Stomach (tissue), 9 donors: Measurements from ENCODE around the gene ERBIN. TPM values are rescaled to one million over a fixed set of nuclear protein-coding genes. Genes with fewer than 3 reads are reported as not detected.

Source experiments
- DNase-seq, 2 donors: peaks; one replicate each; pipeline versions ENCODE4 v3.0.0 to v3.0.0-alpha.2; 2013 to 2019
- H3K27ac ChIP-seq, 5 donors: fragments of 200-600 bp in 4 of 5; sonication (generic) in 4 of 5; one replicate each; pipeline ENCODE4 v1.5.1; 2013 to 2019; ENCODE audit warnings: mild to moderate bottlenecking in 1 of 5, moderate library complexity in 1 of 5
- H3K27me3 ChIP-seq, 3 donors: fragments of 200-600 bp; sonication (generic); one replicate each; pipeline ENCODE4 v1.5.1; 2017 to 2019; ENCODE audit warnings: mixed run types in 1 of 3
- H3K36me3 ChIP-seq, 4 donors: fragments of 200-600 bp; sonication (generic); 1 replicate in 3 of 4; 2 replicates in 1 of 4; pipeline ENCODE4 v1.5.1; 2016 to 2019
- H3K4me1 ChIP-seq, 4 donors: fragments of 200-600 bp; sonication (generic); one replicate each; pipeline ENCODE4 v1.5.1; 2016 to 2019
- H3K4me3 ChIP-seq, 4 donors: fragments of 200-600 bp; sonication (generic) in 3 of 4; one replicate each; pipeline ENCODE4 v1.5.1; 2016 to 2019; ENCODE audit warnings: mild to moderate bottlenecking in 1 of 4
- H3K9me3 ChIP-seq, 4 donors: fragments of 200-600 bp; sonication (generic); one replicate each; pipeline ENCODE4 v1.5.1; 2016 to 2019
- CTCF ChIP-seq, 7 experiments: fragments of 450-650 bp in 4 of 7; fragments of 200-600 bp in 3 of 7; sonication (generic) in 3 of 7; IDR thresholded peaks; one replicate each; pipeline ENCODE4 v1.5.1; 2016 to 2019; ENCODE audit warnings: antibody characterized with exemption in 7 of 7, control low read depth in 2 of 7, mild to moderate bottlenecking in 1 of 7
- EP300 ChIP-seq: sonication (generic); formaldehyde crosslinking; IDR thresholded peaks from one replicate; pipeline ENCODE4 v1.6.1; 2017; ENCODE audit warnings: antibody characterized with exemption
- POLR2A ChIP-seq, 4 donors: fragments of 450-650 bp; IDR thresholded peaks; one replicate each; pipeline ENCODE4 v1.6.1; 2016; ENCODE audit warnings: antibody characterized with exemption in 4 of 4, control low read depth in 2 of 4, mild to moderate bottlenecking in 1 of 4, moderate library complexity in 1 of 4
- POLR2AphosphoS5 ChIP-seq, 3 donors: sonication (generic); formaldehyde crosslinking; IDR thresholded peaks; one replicate each; pipeline ENCODE4 v1.6.1; 2016; ENCODE audit warnings: antibody characterized with exemption in 3 of 3
- WGBS, 5 donors: extraction: QIAGEN DNeasy Blood & Tissue Kit in 3 of 5; methylation state at CpG; one replicate each; pipeline versions ENCODE4 v1.1.5 to v1.1.7; 2013 to 2018; 5-methylcytosine and 5-hydroxymethylcytosine counted together
- intact Hi-C: fragments of 100-400 bp; cut with DNase I; formaldehyde crosslinking; loops from one replicate; pipeline ENCODE4 v1.15.1; 2023; ENCODE audit warnings: low total_unique reads
- polyA plus RNA-seq, 3 donors: library from polyadenylated mRNA; stranded (reverse); fragments of 200-250 nt; gene quantifications; one replicate each; pipeline ENCODE4 v1.2.3, GENCODE V29; 2013
- small RNA-seq, 4 donors: library from RNA; depleted of rRNA; stranded (forward); fragments of <200 nt; gene quantifications; one replicate each; pipeline ENCODE3, GENCODE V24; 2016
- total RNA-seq, 5 donors: library from RNA; depleted of rRNA; stranded (reverse); fragments of >200 nt; gene quantifications; one replicate each; pipeline versions ENCODE4 v1.1.0 to v1.2.3, GENCODE V29; 2014 to 2016
- donor health status: healthy with polysubstance abuse.
- donor health status: Bipolar disorder and iron deficiency.
- donor health status: healthy.

ERBIN gene
- total and polyA plus RNA-seq, 8 donors, result 10.3 to 207 (median 37.2) TPM

GRCh38 chr5:66118304-66118703, 191.9 kb downstream of the ERBIN start:
- TF ChIP-seq POLR2A (IDR thresholded peaks at IDR 0.05) (no peak), CTCF (IDR thresholded peaks at IDR 0.05) (no peak), POLR2AphosphoS5 (IDR thresholded peaks at IDR 0.05) (no peak), EP300 (no peak)
- DNase-seq, result no peak
- no peaks in the 10 kb centered on the region for H3K4me1 ChIP-seq
- intact Hi-C loops, result no loop called here
- H3K27me3 ChIP-seq, result no peaks in the 10 kb centered on the region
- H3K9me3 ChIP-seq, result peaks cover 0 to 25% (median 7%) of the 10 kb centered on the region in 4 donors
- no peak overlapping the region for H3K27ac ChIP-seq
- no peak overlapping the region for H3K4me3 ChIP-seq
- H3K36me3 ChIP-seq, result no peaks in the 10 kb centered on the region
- 59 to 69% (median 67%) methylated on average over 4 of the region's 4 CpGs for WGBS, 5 donors

GRCh38 chr5:66122379-66123034, 196.1 kb downstream of the ERBIN start:
- intact Hi-C loops, result no loop called here
- Histone ChIP-seq H3K9me3 (no peaks in the 10 kb centered on the region), H3K27me3 (no peaks in the 10 kb centered on the region), H3K4me1 (no peaks in the 10 kb centered on the region), H3K36me3 (no peaks in the 10 kb centered on the region), H3K27ac (no peak overlapping the region), H3K4me3 (no peak overlapping the region)
- TF ChIP-seq POLR2AphosphoS5 (IDR thresholded peaks at IDR 0.05) (no peak), CTCF (IDR thresholded peaks at IDR 0.05) (no peak), EP300 (no peak), POLR2A (IDR thresholded peaks at IDR 0.05) (no peak)
- no peak for DNase-seq
- 86 to 98% (median 93%) methylated on average over 2 of the region's 2 CpGs for WGBS, 5 donors

GRCh38 chr5:66129144-66129543, 202.8 kb downstream of the ERBIN start:
- 59 to 70% (median 66%) methylated on average over 4 of the region's 4 CpGs for WGBS, 5 donors

GRCh38 chr5:66130493-66130892, 204.1 kb downstream of the ERBIN start:
- DNase-seq, result no peak
- Histone ChIP-seq H3K9me3 (no peaks in the 10 kb centered on the region), H3K4me1 (peaks cover 0 to 5% (median 0%) of the 10 kb centered on the region in 4 donors), H3K27ac (no peak overlapping the region), H3K27me3 (no peaks in the 10 kb centered on the region), H3K4me3 (no peak overlapping the region), H3K36me3 (no peaks in the 10 kb centered on the region)
- WGBS, 5 donors, result 85 to 100% (median 97%) methylated on average over 1 of the region's 1 CpG
- TF ChIP-seq POLR2AphosphoS5 (IDR thresholded peaks at IDR 0.05), result no peak
- no peak for TF ChIP-seq CTCF (IDR thresholded peaks at IDR 0.05)
- TF ChIP-seq POLR2A (IDR thresholded peaks at IDR 0.05), result no peak
- TF ChIP-seq EP300, result no peak
- intact Hi-C loops, result no loop called here

More at GRCh38 chr5:66129144-66129543, 202.8 kb downstream of the ERBIN start:
- H3K36me3 ChIP-seq, result no peaks in the 10 kb centered on the region
- H3K4me3 ChIP-seq, result no peak overlapping the region
- no peaks in the 10 kb centered on the region for H3K9me3 ChIP-seq
- H3K4me1 ChIP-seq, result peaks cover 0 to under 1% (median 0%) of the 10 kb centered on the region in 4 donors
- H3K27ac ChIP-seq, result no peak overlapping the region
- TF ChIP-seq EP300 (no peak), POLR2AphosphoS5 (IDR thresholded peaks at IDR 0.05) (no peak), CTCF (IDR thresholded peaks at IDR 0.05) (no peak), POLR2A (IDR thresholded peaks at IDR 0.05) (no peak)
- no peak for DNase-seq
- no peaks in the 10 kb centered on the region for H3K27me3 ChIP-seq
- intact Hi-C loops, result no loop called here

Small RNA genes within 50 kb of the gene (small RNA-seq; reads per million reads assigned to genes)
- 0 reads per million in 4 donors for gene RF00598

Other genes starting within 250 kb of the ERBIN start
- 10 to 100 TPM in 1 of 5 donors, 1 to 10 TPM in 3, not detected in 1; 3.6 to 39.7 (median 7.5) TPM for gene SGTB, start 204.5 kb upstream of the ERBIN start, total RNA-seq
- gene SGTB, start 204.5 kb upstream of the ERBIN start, polyA plus RNA-seq, result 1 to 10 TPM; 1.1 to 2.7 (median 1.3) TPM
- gene NLN, start 204.4 kb upstream of the ERBIN start, total RNA-seq, result 10 to 100 TPM in 3 of 5 donors, 1 to 10 TPM in 1, under 1 TPM in 1; 0.58 to 27.5 (median 13.2) TPM
- 10 to 100 TPM in 1 of 3 donors, 1 to 10 TPM in 2; 2.0 to 11.5 (median 6.3) TPM for gene NLN, start 204.4 kb upstream of the ERBIN start, polyA plus RNA-seq
- gene SREK1, start 217.7 kb downstream of the ERBIN start, total RNA-seq, result 100 to 1,000 TPM; 107 to 242 (median 181) TPM
- 10 to 100 TPM; 10.4 to 25.5 (median 23.4) TPM for gene SREK1, start 217.7 kb downstream of the ERBIN start, polyA plus RNA-seq